Mesenchymal stem cell (in vitro differentiated cells and primary cell): ENCODE measurements around the gene IL27RA.

ENCODE experiments used
- DNase-seq: peaks from one replicate; pipeline ENCODE4 v3.0.0-alpha.2; 2013
- H2AFZ ChIP-seq: one replicate; pipeline ENCODE4 v1.6.1; 2013; ENCODE audit warnings: low read depth, mild to moderate bottlenecking, control low read depth, inconsistent platforms, low read length, moderate library complexity
- H2AK5ac ChIP-seq: 2 replicates; pipeline ENCODE4 v1.6.1; 2013; ENCODE audit warnings: low read length, moderate library complexity, mild to moderate bottlenecking, inconsistent platforms; ENCODE audit not compliant: severe bottlenecking
- H2BK120ac ChIP-seq: one replicate; pipeline ENCODE4 v1.6.1; 2013; ENCODE audit warnings: low read depth, mild to moderate bottlenecking, inconsistent platforms, low read length, moderate library complexity
- H2BK12ac ChIP-seq, 2 experiments: one replicate each; pipeline ENCODE4 v1.6.1; 2013; ENCODE audit warnings: inconsistent platforms in 2 of 2, low read length in 2 of 2, mild to moderate bottlenecking in 2 of 2, moderate library complexity in 2 of 2, control low read depth in 1 of 2
- H2BK15ac ChIP-seq: one replicate; pipeline ENCODE4 v1.6.1; 2013; ENCODE audit warnings: mild to moderate bottlenecking, low read depth, inconsistent platforms; ENCODE audit not compliant: poor library complexity, severe bottlenecking
- H2BK5ac ChIP-seq: 2 replicates; pipeline ENCODE4 v1.6.1; 2013; ENCODE audit warnings: low read depth, mild to moderate bottlenecking, low read length, control low read depth, inconsistent platforms; ENCODE audit not compliant: poor library complexity, severe bottlenecking
- H3K14ac ChIP-seq, 2 experiments: one replicate each; pipeline ENCODE4 v1.6.1; 2013; ENCODE audit warnings: inconsistent platforms in 2 of 2, low read length in 2 of 2, control low read depth in 1 of 2, mild to moderate bottlenecking in 1 of 2, moderate library complexity in 1 of 2
- H3K18ac ChIP-seq, 2 experiments: one replicate each; pipeline ENCODE4 v1.6.1; 2013; ENCODE audit warnings: inconsistent platforms in 2 of 2, low read length in 2 of 2, control low read depth in 1 of 2, low read depth in 1 of 2, mild to moderate bottlenecking in 1 of 2
- H3K23ac ChIP-seq, 2 experiments: one replicate each; pipeline ENCODE4 v1.6.1; 2013; ENCODE audit warnings: inconsistent platforms in 2 of 2, low read length in 2 of 2, mild to moderate bottlenecking in 2 of 2, moderate library complexity in 2 of 2, control low read depth in 1 of 2
- H3K27ac ChIP-seq: 2 replicates; pipeline ENCODE4 v1.5.1; 2013; ENCODE audit warnings: mild to moderate bottlenecking, moderate library complexity, low read length, control low read depth, inconsistent platforms; ENCODE audit not compliant: poor library complexity, severe bottlenecking
- H3K27me3 ChIP-seq, 2 experiments: 2 replicates each; pipeline versions ENCODE4 v1.6.1 to v1.7.0; 2013; ENCODE audit warnings: low read length in 2 of 2, mild to moderate bottlenecking in 2 of 2, moderate library complexity in 2 of 2, control low read depth in 1 of 2, inconsistent platforms in 1 of 2; ENCODE audit not compliant: control insufficient read depth in 1 of 2, insufficient read depth in 1 of 2
- H3K36me3 ChIP-seq, 2 experiments: 2 replicates each; pipeline versions ENCODE4 v1.6.1 to v1.7.0; 2013; ENCODE audit warnings: low read length in 2 of 2, control low read depth in 1 of 2, inconsistent platforms in 1 of 2, low read depth in 1 of 2, mild to moderate bottlenecking in 1 of 2; ENCODE audit not compliant: insufficient read depth in 2 of 2, control insufficient read depth in 1 of 2
- H3K4ac ChIP-seq, 2 experiments: one replicate each; pipeline ENCODE4 v1.6.1; 2013; ENCODE audit warnings: inconsistent platforms in 2 of 2, low read length in 2 of 2, mild to moderate bottlenecking in 2 of 2, moderate library complexity in 2 of 2, control low read depth in 1 of 2, low read depth in 1 of 2
- H3K4me1 ChIP-seq: 2 replicates; pipeline ENCODE4 v1.6.1; 2013; ENCODE audit warnings: low read depth, low read length, control low read depth; ENCODE audit not compliant: control insufficient read depth, insufficient read depth
- H3K4me2 ChIP-seq: 2 replicates; pipeline ENCODE4 v1.6.1; 2013; ENCODE audit warnings: low read length, mild to moderate bottlenecking, inconsistent platforms; ENCODE audit not compliant: poor library complexity, severe bottlenecking
- H3K4me3 ChIP-seq, 2 experiments: 2 replicates each; pipeline versions ENCODE4 v1.5.1 to v1.7.0; 2013; ENCODE audit warnings: low read length in 2 of 2, mild to moderate bottlenecking in 2 of 2, control low read depth in 1 of 2, low read depth in 1 of 2; ENCODE audit not compliant: insufficient read depth in 1 of 2
- H3K79me1 ChIP-seq: replicated peaks from 2 replicates; pipeline ENCODE4 v1.6.1; 2013; ENCODE audit warnings: mild to moderate bottlenecking, control low read depth, low read length, inconsistent platforms; ENCODE audit not compliant: poor library complexity, severe bottlenecking
- H3K9ac ChIP-seq: 2 replicates; pipeline ENCODE4 v1.7.0; 2013; ENCODE audit warnings: mild to moderate bottlenecking, low read length, moderate library complexity
- H3K9me3 ChIP-seq: 2 replicates; pipeline ENCODE4 v1.7.0; 2013; ENCODE audit warnings: mild to moderate bottlenecking, low read length; ENCODE audit not compliant: control insufficient read depth
- H4K8ac ChIP-seq: one replicate; pipeline ENCODE4 v1.6.1; 2013; ENCODE audit warnings: inconsistent platforms, mild to moderate bottlenecking, low read length, moderate library complexity
- H4K91ac ChIP-seq: one replicate; pipeline ENCODE4 v1.6.1; 2013; ENCODE audit warnings: mild to moderate bottlenecking, low read length, inconsistent platforms
- WGBS: methylation state at CpG from one replicate; pipeline ENCODE4 v1.1.7; 2013; ENCODE audit warnings: mixed read lengths; 5-methylcytosine and 5-hydroxymethylcytosine counted together

IL27RA gene

GRCh38 chr19:14089662-14090508 lies 58.3 kb downstream of the IL27RA start:
- H3K23ac ChIP-seq, result no peak overlapping the region
- H3K4me1 ChIP-seq, result peaks cover 13% of the 10 kb centered on the region
- no peak overlapping the region for H2BK5ac ChIP-seq
- no peak overlapping the region for H2BK15ac ChIP-seq
- H3K27ac ChIP-seq, result no peak overlapping the region
- peaks cover 16 to 26% of the 10 kb centered on the region in 2 experiments for H3K36me3 ChIP-seq
- H2AFZ ChIP-seq, result no peak overlapping the region
- peaks cover 8% of the 10 kb centered on the region for H3K79me1 ChIP-seq
- no peak overlapping the region for H3K4ac ChIP-seq
- H3K14ac ChIP-seq, result peak overlapping the region in 1 of 2 experiments; percentile 68
- peak overlapping the region; percentile 61 for H2BK120ac ChIP-seq
- H3K27me3 ChIP-seq, result no peaks in the 10 kb centered on the region
- H3K9me3 ChIP-seq, result peaks cover 8% of the 10 kb centered on the region
- under 1% methylated on average over 49 of the region's 142 CpGs for WGBS
- H3K4me3 ChIP-seq, result peak overlapping the region; percentile 73 to 75
- H4K8ac ChIP-seq, result no peak overlapping the region
- peak overlapping the region; percentile 75 to 86 for H3K18ac ChIP-seq
- peak overlapping the region; percentile 62 for H3K9ac ChIP-seq
- no peak overlapping the region for H2BK12ac ChIP-seq
- H2AK5ac ChIP-seq, result no peak overlapping the region
- H4K91ac ChIP-seq, result no peak overlapping the region
- peak; percentile 74 for DNase-seq
- H3K4me2 ChIP-seq, result peak overlapping the region; percentile 77

GRCh38 chr19:14090509-14091080 lies 59.0 kb downstream of the IL27RA start, which contains the start of gene SAMD1:
Gene SAMD1 (minus strand): TSS chr19:14090751.
- WGBS, result no CpG with 5 or more reads among the region's 65 CpGs
- Histone ChIP-seq H3K36me3 (peaks cover 16 to 28% of the 10 kb centered on the region in 2 experiments), H2AK5ac (no peak within 1 kb of the TSS), H3K18ac (peak within 1 kb of the TSS; percentile 80 to 91), H3K23ac (peak within 1 kb of the TSS in 1 of 2 experiments; percentile 96), H3K4me1 (peaks cover 13% of the 10 kb centered on the region), H3K27me3 (no peaks in the 10 kb centered on the region), H2BK120ac (peak within 1 kb of the TSS; percentile 71), H2BK15ac (peak within 1 kb of the TSS; percentile 52), H3K14ac (peak within 1 kb of the TSS in 1 of 2 experiments; percentile 68), H4K8ac (peak within 1 kb of the TSS; percentile 84), H2BK12ac (peak within 1 kb of the TSS; percentile 18 to 66), H3K27ac (peak within 1 kb of the TSS; percentile 58), H2BK5ac (no peak within 1 kb of the TSS), H2AFZ (no peak within 1 kb of the TSS), H3K4ac (peak within 1 kb of the TSS; percentile 12 to 87), H3K9me3 (peaks cover 8% of the 10 kb centered on the region), H3K9ac (peak within 1 kb of the TSS; percentile 90), H4K91ac (peak within 1 kb of the TSS; percentile 57), H3K4me2 (peak within 1 kb of the TSS; percentile 77), H3K4me3 (peak within 1 kb of the TSS; percentile 88 to 89), H3K79me1 (peaks cover 8% of the 10 kb centered on the region)
- peak; percentile 91 for DNase-seq

GRCh38 chr19:14091081-14091812 lies 59.7 kb downstream of the IL27RA start:
- Histone ChIP-seq H3K23ac (peak overlapping the region in 1 of 2 experiments; percentile 96), H3K36me3 (peaks cover 16 to 32% of the 10 kb centered on the region in 2 experiments), H3K4me3 (peak overlapping the region; percentile 88 to 89), H3K4me2 (peak overlapping the region; percentile 56), H3K27me3 (no peaks in the 10 kb centered on the region), H2BK120ac (peak overlapping the region; percentile 71), H3K4ac (peak overlapping the region; percentile 12 to 87), H3K9me3 (peaks cover 8% of the 10 kb centered on the region), H2AK5ac (no peak overlapping the region), H2BK15ac (peak overlapping the region; percentile 52), H3K79me1 (peaks cover 8% of the 10 kb centered on the region), H4K8ac (peak overlapping the region; percentile 84), H3K4me1 (peaks cover 13% of the 10 kb centered on the region), H3K14ac (peak overlapping the region in 1 of 2 experiments; percentile 51), H3K9ac (peak overlapping the region; percentile 90), H3K27ac (peak overlapping the region; percentile 13), H4K91ac (peak overlapping the region; percentile 57), H3K18ac (peak overlapping the region; percentile 80 to 91), H2BK12ac (peak overlapping the region; percentile 18 to 66), H2BK5ac (no peak overlapping the region), H2AFZ (no peak overlapping the region)
- WGBS, result under 1% methylated on average over 47 of the region's 72 CpGs
- DNase-seq, result peak; percentile 77
